Activated naive CD4-positive, alpha-beta T cell treated with anti-CD3 and anti-CD28 coated beads, Interleukin-2, amount 50 U/mL, for 72 hours (primary cell): ENCODE measurements around the gene GNG2. TPM values are rescaled to one million over a fixed set of nuclear protein-coding genes. Genes with fewer than 3 reads are reported as not detected.

Source experiments
- ATAC-seq, 2 donors: fragments of 150-1000 bp; cut with Tn5 transposase; 2 replicates each; pipeline ENCODE4 v1.10.0; 2021; ENCODE audit warnings: mild to moderate bottlenecking in 2 of 2, moderate library complexity in 2 of 2
- DNase-seq, 2 donors: peaks; one replicate each; pipeline ENCODE4 v3.0.0; 2021 to 2022; ENCODE audit warnings: low spot score in 2 of 2
- H3K27ac Mint-ChIP-seq, 2 donors: one replicate each; pipeline ENCODE4 v1.8.0; 2022; ENCODE audit warnings: mild to moderate bottlenecking in 2 of 2, mixed read lengths in 2 of 2
- H3K36me3 Mint-ChIP-seq, 2 donors: one replicate each; pipeline ENCODE4 v1.8.0; 2022; ENCODE audit warnings: mixed read lengths in 2 of 2
- H3K9me3 Mint-ChIP-seq, 2 donors: one replicate each; pipeline ENCODE4 v1.8.0; 2022; ENCODE audit warnings: mixed read lengths in 2 of 2
- total RNA-seq, 2 donors: library from RNA; stranded (reverse); gene quantifications; one replicate each; pipeline ENCODE4 v1.2.3, GENCODE V29; 2022

GNG2 gene
- total RNA-seq = 100 to 1,000 TPM in 1 of 2 donors, 10 to 100 TPM in 1; 79.8 to 121 TPM

DNA sequence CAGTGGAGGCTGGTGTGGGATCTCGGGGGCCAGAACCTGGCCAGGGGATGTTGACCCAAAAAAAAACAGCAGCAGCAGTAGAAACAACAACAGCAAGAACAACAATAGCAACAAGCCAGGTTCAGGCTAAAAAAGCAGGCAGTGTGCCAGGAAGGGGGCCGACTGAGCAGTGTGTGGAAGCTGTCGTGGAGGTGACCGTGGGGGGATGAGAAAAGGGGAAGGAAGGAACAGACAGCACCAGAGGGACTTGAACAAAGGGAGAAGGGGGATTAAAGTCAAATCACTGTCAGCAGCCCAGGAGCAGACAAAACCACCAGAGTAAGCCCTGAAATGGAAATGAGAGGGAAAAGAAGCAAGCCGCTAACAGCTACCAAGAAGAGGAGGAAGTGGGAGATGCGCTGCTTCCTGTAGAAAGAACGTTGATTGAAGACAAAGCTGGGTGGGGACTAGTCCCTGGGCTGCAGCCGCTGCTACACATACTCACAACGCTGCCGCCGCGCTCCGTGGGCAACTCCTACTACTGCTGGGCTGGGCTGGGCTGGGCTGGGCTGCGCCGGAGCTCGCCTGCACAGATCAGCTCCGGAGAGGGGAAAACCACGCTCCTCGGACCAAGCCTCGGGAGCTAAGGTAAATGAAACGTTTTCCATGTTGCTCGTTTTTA is at the start of gene GNG2:
Gene GNG2 (plus strand): TSS at position 449 of the 661 bp plus-strand sequence. CDS start 90,067 bp downstream, outside the sequence.
- peak within 1 kb of the TSS; percentile 91 to 95 for H3K27ac Mint-ChIP-seq
- H3K36me3 Mint-ChIP-seq = peaks cover 16 to 51% of the 10 kb centered on the region in 2 donors
- peaks cover 0 to 15% of the 10 kb centered on the region in 2 donors for H3K9me3 Mint-ChIP-seq
- DNase-seq (peak; percentile 74 to 80), ATAC-seq (peak; percentile 94 to 97)

GRCh38 chr14:51811706-51812105 is 48.7 kb upstream of the GNG2 start:
- Mint-ChIP-seq H3K9me3 (peaks cover 4 to 15% of the 10 kb centered on the region in 2 donors), H3K27ac (no peak overlapping the region), H3K36me3 (peaks cover 10 to 12% of the 10 kb centered on the region in 2 donors)
- ATAC-seq = no peak
- no peak for DNase-seq

- DNase-seq = no peak
- H3K27ac Mint-ChIP-seq = no peak overlapping the region
- H3K9me3 Mint-ChIP-seq = no peaks in the 10 kb centered on the region
Observed at GRCh38 chr14:51816031-51816430, 44.4 kb upstream of the GNG2 start.

GRCh38 chr14:51817326-51817725 is 43.1 kb upstream of the GNG2 start:
- no peaks in the 10 kb centered on the region for H3K9me3 Mint-ChIP-seq
- no peaks in the 10 kb centered on the region for H3K36me3 Mint-ChIP-seq
- DNase-seq = no peak
- no peak for ATAC-seq
- no peak overlapping the region for H3K27ac Mint-ChIP-seq

More at GRCh38 chr14:51816031-51816430, 44.4 kb upstream of the GNG2 start:
- H3K36me3 Mint-ChIP-seq = no peaks in the 10 kb centered on the region
- no peak for ATAC-seq

GRCh38 chr14:51818748-51819380 is 41.5 kb upstream of the GNG2 start:
- Mint-ChIP-seq H3K27ac (no peak overlapping the region), H3K36me3 (no peaks in the 10 kb centered on the region), H3K9me3 (no peaks in the 10 kb centered on the region)
- DNase-seq (no peak), ATAC-seq (no peak)

DNA sequence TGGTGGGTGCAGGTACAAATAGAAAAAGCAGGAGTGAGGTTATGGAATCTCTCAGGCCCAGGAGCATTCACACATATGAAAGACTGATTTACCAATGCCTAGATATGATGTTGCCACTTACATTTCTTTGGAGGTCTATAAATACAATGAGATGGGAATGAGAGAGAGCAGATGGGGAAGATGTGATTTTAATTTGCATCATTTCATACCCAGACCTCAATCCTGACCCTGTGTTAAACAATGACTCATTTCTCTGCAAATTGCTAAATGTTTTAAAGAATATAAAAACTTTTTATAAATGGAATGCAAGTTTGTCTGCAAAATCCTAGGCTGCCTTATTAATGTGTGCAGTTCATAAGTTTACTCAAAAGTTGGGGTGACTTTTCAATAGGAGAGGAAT is 38.6 kb upstream of the GNG2 start:
- H3K27ac Mint-ChIP-seq = no peak overlapping the region
- no peaks in the 10 kb centered on the region for H3K36me3 Mint-ChIP-seq
- DNase-seq (no peak), ATAC-seq (no peak)
- no peaks in the 10 kb centered on the region for H3K9me3 Mint-ChIP-seq

DNA sequence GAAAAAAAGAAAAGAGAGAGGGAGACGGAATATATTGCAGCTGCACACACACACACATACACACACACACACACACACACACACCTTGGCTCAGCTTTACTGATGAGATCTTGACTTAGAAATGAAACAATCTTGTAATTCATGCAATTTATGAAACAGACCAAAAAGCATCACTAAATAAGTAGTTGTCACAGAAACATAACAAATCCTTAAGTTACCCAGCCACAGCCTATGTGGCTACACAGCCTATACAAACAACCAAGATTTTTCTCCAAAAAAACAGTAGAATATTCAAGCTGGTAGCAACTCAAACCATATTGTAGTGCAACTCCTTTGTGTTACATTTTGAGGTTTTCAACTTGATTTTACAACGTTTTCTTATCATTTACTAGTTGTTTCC is 37.9 kb upstream of the GNG2 start:
- H3K27ac Mint-ChIP-seq = no peak overlapping the region
- no peaks in the 10 kb centered on the region for H3K36me3 Mint-ChIP-seq
- H3K9me3 Mint-ChIP-seq = no peaks in the 10 kb centered on the region
- ATAC-seq (no peak), DNase-seq (no peak)

GRCh38 chr14:51823706-51824105 is 36.7 kb upstream of the GNG2 start:
- Mint-ChIP-seq H3K36me3 (no peaks in the 10 kb centered on the region), H3K9me3 (no peaks in the 10 kb centered on the region), H3K27ac (no peak overlapping the region)
- DNase-seq = no peak
- no peak for ATAC-seq

GRCh38 chr14:51824191-51824590 is 36.2 kb upstream of the GNG2 start:
- no peak overlapping the region for H3K27ac Mint-ChIP-seq
- H3K9me3 Mint-ChIP-seq = no peaks in the 10 kb centered on the region
- ATAC-seq (no peak), DNase-seq (no peak)
- H3K36me3 Mint-ChIP-seq = no peaks in the 10 kb centered on the region

- Mint-ChIP-seq H3K36me3 (no peaks in the 10 kb centered on the region), H3K9me3 (no peaks in the 10 kb centered on the region), H3K27ac (no peak overlapping the region)
- ATAC-seq (no peak), DNase-seq (no peak)
Observed at GRCh38 chr14:51825926-51826325, 34.5 kb upstream of the GNG2 start.

GRCh38 chr14:51828017-51828797 is 32.2 kb upstream of the GNG2 start:
- Mint-ChIP-seq H3K36me3 (peaks cover 0 to 8% of the 10 kb centered on the region in 2 donors), H3K9me3 (no peaks in the 10 kb centered on the region), H3K27ac (peak overlapping the region in 1 of 2 donors; percentile 1)
- peak; percentile 70 to 88 for DNase-seq
- ATAC-seq = peak; percentile 99

DNA sequence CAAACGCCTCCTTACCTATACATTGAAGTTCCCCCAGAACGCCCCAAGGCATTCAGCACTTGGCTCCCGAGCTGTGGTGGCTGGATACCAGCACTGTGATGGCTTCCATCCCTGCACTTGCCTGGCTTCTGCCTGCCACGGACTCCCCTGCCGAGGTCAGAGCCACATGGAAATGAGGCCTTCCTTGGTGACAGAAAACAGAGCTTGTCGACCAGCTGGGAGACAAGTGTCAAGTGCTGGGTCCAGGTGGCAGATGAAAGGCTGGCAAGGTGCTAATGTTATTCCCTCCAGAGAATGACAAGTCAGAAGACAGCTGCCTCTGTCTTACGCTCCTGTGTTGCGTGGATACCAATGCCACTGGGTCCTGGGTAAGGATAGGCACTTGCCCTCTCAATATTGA is 26.2 kb upstream of the GNG2 start:
- ATAC-seq (no peak), DNase-seq (no peak)
- no peak overlapping the region for H3K27ac Mint-ChIP-seq
- H3K36me3 Mint-ChIP-seq = peaks cover 0 to 8% of the 10 kb centered on the region in 2 donors
- H3K9me3 Mint-ChIP-seq = no peaks in the 10 kb centered on the region

- ATAC-seq (no peak), DNase-seq (no peak)
- Mint-ChIP-seq H3K27ac (no peak overlapping the region), H3K36me3 (peaks cover 0 to 8% of the 10 kb centered on the region in 2 donors), H3K9me3 (no peaks in the 10 kb centered on the region)
Observed at GRCh38 chr14:51836417-51836816, 24.0 kb upstream of the GNG2 start.

GRCh38 chr14:51844081-51844881 is 16.1 kb upstream of the GNG2 start:
- no peak for DNase-seq
- Mint-ChIP-seq H3K9me3 (peaks cover 17 to 19% of the 10 kb centered on the region in 2 donors), H3K36me3 (peaks cover 11 to 26% of the 10 kb centered on the region in 2 donors), H3K27ac (peak overlapping the region; percentile 7 to 88)
- ATAC-seq = no peak

DNA sequence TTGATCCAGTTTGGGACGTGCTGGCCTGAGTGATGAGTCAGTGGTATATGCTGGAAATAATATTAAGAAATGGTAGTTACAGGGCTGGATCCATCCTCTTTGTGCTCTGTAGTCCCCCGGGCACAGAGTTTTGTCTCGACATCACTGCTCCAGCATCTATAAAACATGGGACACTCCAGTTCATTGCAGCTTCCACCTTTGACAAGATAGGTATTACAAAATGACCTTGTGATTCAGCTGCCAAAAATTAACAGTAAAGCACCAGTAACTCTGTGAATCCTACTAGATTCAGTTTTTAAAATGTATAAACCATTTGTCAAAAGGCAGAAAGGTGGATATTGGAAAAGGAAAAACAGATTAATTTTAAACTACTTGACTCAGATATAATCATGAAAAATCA is 14.6 kb upstream of the GNG2 start:
- Mint-ChIP-seq H3K27ac (peak overlapping the region; percentile 98 to 99), H3K36me3 (peaks cover 20 to 39% of the 10 kb centered on the region in 2 donors), H3K9me3 (peaks cover 26 to 29% of the 10 kb centered on the region in 2 donors)
- no peak for ATAC-seq
- no peak for DNase-seq

DNA sequence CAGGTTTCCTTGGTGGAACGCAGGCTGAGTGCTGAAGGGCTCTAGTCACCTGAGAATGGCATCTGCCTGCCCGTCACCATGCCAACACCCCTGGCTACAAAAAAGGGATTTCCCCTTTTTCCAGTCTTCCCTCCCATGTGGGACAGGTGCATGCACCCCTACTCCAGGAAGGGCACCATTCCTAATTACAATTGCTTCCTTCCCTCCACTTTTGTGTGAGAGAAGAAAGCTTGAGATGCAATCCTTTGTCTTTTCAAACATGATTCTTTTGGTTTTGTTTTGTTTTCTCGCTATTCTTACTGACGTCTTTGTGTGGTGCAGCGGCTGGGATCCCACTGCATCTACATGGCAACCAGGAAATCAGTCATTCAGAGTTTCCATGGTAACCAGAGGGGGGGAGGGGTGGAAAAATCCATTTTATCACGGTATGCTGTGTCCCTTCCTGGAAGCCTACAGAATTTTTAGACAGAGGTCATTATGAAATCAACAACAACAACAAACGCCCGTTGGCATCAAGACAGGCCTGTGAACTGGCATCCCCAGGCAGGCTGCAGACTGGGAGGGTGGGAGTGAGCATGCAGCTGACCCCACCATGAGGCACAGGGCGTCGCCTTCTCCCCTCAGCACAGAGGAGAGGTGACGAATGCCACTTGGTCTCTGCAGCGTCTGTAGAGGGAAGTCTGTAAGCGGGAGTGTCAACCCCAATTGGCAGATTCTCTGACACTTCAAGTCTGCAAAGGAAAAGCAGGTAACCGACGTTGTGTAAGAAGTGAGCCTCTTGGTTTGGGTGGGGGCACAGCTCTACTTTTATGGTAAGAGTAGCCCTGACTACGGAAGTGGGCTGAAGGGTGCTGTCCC is 13.6 kb upstream of the GNG2 start:
- peak overlapping the region; percentile 98 to 99 for H3K27ac Mint-ChIP-seq
- DNase-seq (peak; percentile 81 to 89), ATAC-seq (peak; percentile 78 to 80)
- H3K9me3 Mint-ChIP-seq = peaks cover 26 to 29% of the 10 kb centered on the region in 2 donors
- peaks cover 20 to 44% of the 10 kb centered on the region in 2 donors for H3K36me3 Mint-ChIP-seq
